Measurements from ENCODE around the gene RECK.

GRCh38 chr9:36100532-36100931, 63.8 kb downstream of the RECK start:
- TF ChIP-seq POLR2A (IDR thresholded peaks at IDR 0.05): no peak
- no peak for TF ChIP-seq CTCF (IDR thresholded peaks at IDR 0.05)

Data from uterus (tissue), 2 donors.